Astrocyte (in vitro differentiated cells and primary cell): ENCODE measurements around the gene SLC2A13. TPM values are rescaled to one million over a fixed set of nuclear protein-coding genes. Genes with fewer than 3 reads are reported as not detected.
"Not testable (repeated sequence)": the region's sequence is repeated elsewhere in the genome, so short reads cannot be mapped to it uniquely, and the experiment has no call there.

ENCODE experiments used
- DNase-seq: peaks from one replicate; pipeline ENCODE4 v3.0.0-alpha.2; 2010; ENCODE audit warnings: low read depth
- FAIRE-seq: peaks from 2 replicates; lab custom pipeline; 2011; peaks lifted over from hg19 to GRCh38; lab: Jason Lieb, UNC
- H2AFZ ChIP-seq: 2 replicates; pipeline ENCODE4 v1.6.0; 2012; ENCODE audit warnings: low read depth, low read length, inconsistent platforms
- H3K27ac ChIP-seq: 2 replicates; pipeline ENCODE4 v1.5.1; 2011; ENCODE audit warnings: low read depth, low read length, inconsistent platforms
- H3K27me3 ChIP-seq: 2 replicates; pipeline ENCODE4 v1.6.0; 2011; ENCODE audit warnings: low read length, inconsistent platforms; ENCODE audit not compliant: insufficient read depth
- H3K36me3 ChIP-seq: 2 replicates; pipeline ENCODE4 v1.5.1; 2011; ENCODE audit warnings: low read length, inconsistent platforms; ENCODE audit not compliant: insufficient read depth
- H3K4me1 ChIP-seq: 2 replicates; pipeline ENCODE4 v1.5.1; 2011; ENCODE audit warnings: low read length, inconsistent platforms; ENCODE audit not compliant: insufficient read depth
- H3K4me2 ChIP-seq: 2 replicates; pipeline ENCODE4 v1.6.0; 2012; ENCODE audit warnings: low read length, inconsistent platforms
- H3K4me3 ChIP-seq: 2 replicates; pipeline ENCODE4 v1.5.1; 2011; ENCODE audit warnings: low read depth, mild to moderate bottlenecking, low read length, inconsistent platforms; ENCODE audit not compliant: insufficient read depth
- H3K79me2 ChIP-seq: 2 replicates; pipeline ENCODE4 v1.6.0; 2012; ENCODE audit warnings: mild to moderate bottlenecking, low read length, inconsistent platforms; ENCODE audit not compliant: insufficient read depth
- H3K9ac ChIP-seq: 2 replicates; pipeline ENCODE4 v1.6.0; 2012; ENCODE audit warnings: mild to moderate bottlenecking, low read length, inconsistent platforms
- H3K9me3 ChIP-seq: 2 replicates; pipeline ENCODE4 v1.5.1; 2012; ENCODE audit warnings: low read depth, mild to moderate bottlenecking, low read length, inconsistent platforms; ENCODE audit not compliant: insufficient read depth
- H4K20me1 ChIP-seq: 2 replicates; pipeline ENCODE4 v1.6.0; 2012; ENCODE audit warnings: low read length, inconsistent platforms; ENCODE audit not compliant: insufficient read depth
- H3K27ac Mint-ChIP-seq: one replicate; pipeline ENCODE4 v1.8.0; 2021; ENCODE audit warnings: mild to moderate bottlenecking, mixed read lengths; ENCODE audit not compliant: unreplicated experiment
- H3K27me3 Mint-ChIP-seq: one replicate; pipeline ENCODE4 v1.8.0; 2021; ENCODE audit warnings: low read depth, mixed read lengths; ENCODE audit not compliant: unreplicated experiment
- H3K36me3 Mint-ChIP-seq: one replicate; pipeline ENCODE4 v1.8.0; 2021; ENCODE audit warnings: low read depth, mixed read lengths; ENCODE audit not compliant: unreplicated experiment
- H3K4me1 Mint-ChIP-seq: one replicate; pipeline ENCODE4 v1.8.0; 2021; ENCODE audit warnings: low read depth, mixed read lengths; ENCODE audit not compliant: unreplicated experiment
- H3K4me3 Mint-ChIP-seq: one replicate; pipeline ENCODE4 v1.8.0; 2021; ENCODE audit warnings: mild to moderate bottlenecking, moderate library complexity, mixed read lengths; ENCODE audit not compliant: unreplicated experiment
- H3K9me3 Mint-ChIP-seq: one replicate; pipeline ENCODE4 v1.8.0; 2021; ENCODE audit warnings: mild to moderate bottlenecking, mixed read lengths; ENCODE audit not compliant: unreplicated experiment
- EZH2 ChIP-seq: IDR thresholded peaks from 2 replicates; pipeline ENCODE4 v1.6.1; 2012; ENCODE audit warnings: mild to moderate bottlenecking, low read length, inconsistent platforms; ENCODE audit not compliant: insufficient read depth
- total RNA-seq: library from RNA; stranded (reverse); gene quantifications from 2 replicates; pipeline ENCODE4 v1.2.1, GENCODE V29; 2021
- TF ChIP-seq, protein P1 (sequence below): IDR thresholded peaks from 2 replicates; pipeline ENCODE4 v1.5.1; 2011; ENCODE audit warnings: low read depth, mild to moderate bottlenecking, inconsistent platforms, low read length, moderate library complexity; ENCODE audit not compliant: insufficient read depth

Gene SLC2A13
- total RNA-seq, 1 donor from 2014 or later = 10.2 TPM

DNA sequence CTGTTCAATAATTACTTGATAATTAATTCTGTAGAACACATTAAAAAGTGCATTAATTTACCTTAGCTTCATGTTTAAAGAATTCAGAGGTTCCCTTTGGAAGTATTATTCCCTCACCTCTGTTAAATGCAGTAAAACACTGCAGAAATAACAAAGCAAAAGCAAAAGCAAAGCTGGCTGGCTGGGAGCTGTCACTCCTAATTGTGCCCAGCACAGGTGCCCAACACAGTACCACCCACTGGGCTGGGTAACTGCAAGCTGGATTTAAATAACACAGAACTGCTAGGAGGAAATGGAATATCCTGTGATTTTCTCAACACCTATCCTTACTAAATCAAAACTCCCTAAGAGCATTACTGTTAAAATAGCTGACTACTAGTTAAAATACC lies 72.6 kb downstream of the SLC2A13 start:
- Histone ChIP-seq H3K4me2 (no peak overlapping the region), H3K4me3 (no peak overlapping the region), H3K9ac (no peak overlapping the region), H3K9me3 (no peaks in the 10 kb centered on the region), H3K4me1 (no peaks in the 10 kb centered on the region), H3K79me2 (no peaks in the 10 kb centered on the region), H3K27ac (no peak overlapping the region), H3K36me3 (no peaks in the 10 kb centered on the region), H2AFZ (no peak overlapping the region), H4K20me1 (no peaks in the 10 kb centered on the region), H3K27me3 (no peaks in the 10 kb centered on the region)
- Mint-ChIP-seq H3K36me3 (no peaks in the 10 kb centered on the region), H3K9me3 (no peaks in the 10 kb centered on the region), H3K4me3 (no peak overlapping the region), H3K27me3 (no peaks in the 10 kb centered on the region), H3K4me1 (peaks cover 3% of the 10 kb centered on the region), H3K27ac (no peak overlapping the region)
- DNase-seq (no peak), FAIRE-seq (no peak)
- TF ChIP-seq, protein P1, sequence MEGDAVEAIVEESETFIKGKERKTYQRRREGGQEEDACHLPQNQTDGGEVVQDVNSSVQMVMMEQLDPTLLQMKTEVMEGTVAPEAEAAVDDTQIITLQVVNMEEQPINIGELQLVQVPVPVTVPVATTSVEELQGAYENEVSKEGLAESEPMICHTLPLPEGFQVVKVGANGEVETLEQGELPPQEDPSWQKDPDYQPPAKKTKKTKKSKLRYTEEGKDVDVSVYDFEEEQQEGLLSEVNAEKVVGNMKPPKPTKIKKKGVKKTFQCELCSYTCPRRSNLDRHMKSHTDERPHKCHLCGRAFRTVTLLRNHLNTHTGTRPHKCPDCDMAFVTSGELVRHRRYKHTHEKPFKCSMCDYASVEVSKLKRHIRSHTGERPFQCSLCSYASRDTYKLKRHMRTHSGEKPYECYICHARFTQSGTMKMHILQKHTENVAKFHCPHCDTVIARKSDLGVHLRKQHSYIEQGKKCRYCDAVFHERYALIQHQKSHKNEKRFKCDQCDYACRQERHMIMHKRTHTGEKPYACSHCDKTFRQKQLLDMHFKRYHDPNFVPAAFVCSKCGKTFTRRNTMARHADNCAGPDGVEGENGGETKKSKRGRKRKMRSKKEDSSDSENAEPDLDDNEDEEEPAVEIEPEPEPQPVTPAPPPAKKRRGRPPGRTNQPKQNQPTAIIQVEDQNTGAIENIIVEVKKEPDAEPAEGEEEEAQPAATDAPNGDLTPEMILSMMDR = no peak
- TF ChIP-seq EZH2 = no peak

DNA sequence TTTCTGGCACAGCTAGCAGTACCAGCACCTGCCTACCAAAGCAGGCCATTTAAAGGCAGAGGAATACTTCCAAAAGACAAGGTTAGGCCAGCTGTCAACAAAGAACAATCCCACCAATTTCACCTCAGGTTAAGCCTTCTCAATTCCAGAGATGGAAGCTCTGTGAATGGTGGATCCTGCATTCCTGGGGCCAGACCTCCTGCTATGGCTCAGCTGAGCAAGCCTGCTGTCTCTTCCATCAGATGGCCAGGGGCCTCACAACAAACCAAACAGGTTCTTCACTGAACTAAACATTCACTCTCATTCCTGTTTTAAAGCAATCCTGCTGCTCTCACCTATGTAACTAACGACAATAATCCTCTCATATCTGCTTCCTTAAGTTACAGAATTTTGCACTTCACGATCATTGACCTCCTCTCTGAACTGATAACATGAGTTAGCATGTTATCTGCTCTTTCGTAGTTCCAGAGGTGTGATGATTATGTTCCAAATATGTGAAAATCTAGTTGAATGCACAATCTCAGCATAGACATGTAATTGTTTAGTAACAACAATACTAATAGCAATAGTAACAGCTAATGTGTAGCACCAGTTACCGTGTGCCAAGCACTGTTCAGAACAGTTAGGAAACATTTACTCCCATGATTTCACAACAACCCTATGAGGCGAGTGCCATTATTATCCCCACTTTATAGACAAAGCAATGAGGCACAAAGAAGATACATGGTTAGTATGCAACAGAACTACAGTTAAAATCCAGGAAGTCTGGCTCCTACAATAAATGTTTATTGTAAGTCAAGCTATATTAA lies 73.2 kb downstream of the SLC2A13 start:
- no peaks in the 10 kb centered on the region for H3K4me1 ChIP-seq
- no peaks in the 10 kb centered on the region for H3K79me2 ChIP-seq
- no peaks in the 10 kb centered on the region for H3K9me3 Mint-ChIP-seq
- no peak overlapping the region for H2AFZ ChIP-seq
- TF ChIP-seq EZH2 = no peak
- TF ChIP-seq, protein P1 = no peak
- H3K27ac ChIP-seq = no peak overlapping the region
- H3K36me3 Mint-ChIP-seq = no peaks in the 10 kb centered on the region
- FAIRE-seq = no peak
- H3K9ac ChIP-seq = no peak overlapping the region
- H3K4me3 Mint-ChIP-seq = no peak overlapping the region
- H3K4me1 Mint-ChIP-seq = peaks cover 3% of the 10 kb centered on the region
- H3K27ac Mint-ChIP-seq = no peak overlapping the region
- no peak overlapping the region for H3K4me3 ChIP-seq
- DNase-seq = no peak
- H3K9me3 ChIP-seq = no peaks in the 10 kb centered on the region
- H3K36me3 ChIP-seq = no peaks in the 10 kb centered on the region
- no peaks in the 10 kb centered on the region for H3K27me3 ChIP-seq
- no peaks in the 10 kb centered on the region for H3K27me3 Mint-ChIP-seq
- H4K20me1 ChIP-seq = no peaks in the 10 kb centered on the region
- no peak overlapping the region for H3K4me2 ChIP-seq

DNA sequence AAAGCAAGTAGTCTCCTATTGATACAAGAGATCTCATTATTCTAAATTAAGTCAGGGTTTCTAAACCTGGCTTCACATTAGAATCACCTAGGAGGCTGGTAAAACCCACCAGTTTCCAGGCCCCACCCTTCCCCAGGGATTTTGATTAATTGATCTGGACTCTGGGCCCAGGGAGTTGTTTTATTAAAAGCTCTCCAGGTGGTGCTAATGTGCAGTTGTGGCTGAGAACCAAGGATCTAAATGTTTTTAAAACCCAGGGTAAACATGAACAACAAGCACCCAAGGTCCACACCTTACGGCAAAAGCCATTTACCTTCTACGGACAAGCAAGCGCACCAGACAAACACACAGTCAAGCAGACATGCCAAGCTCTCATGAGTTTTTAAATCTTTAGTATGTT lies 73.9 kb downstream of the SLC2A13 start:
- Histone ChIP-seq H3K4me2 (no peak overlapping the region), H3K9me3 (no peaks in the 10 kb centered on the region), H3K79me2 (no peaks in the 10 kb centered on the region), H3K4me1 (no peaks in the 10 kb centered on the region), H4K20me1 (no peaks in the 10 kb centered on the region), H3K36me3 (no peaks in the 10 kb centered on the region), H3K9ac (no peak overlapping the region), H3K27ac (no peak overlapping the region), H3K27me3 (no peaks in the 10 kb centered on the region), H3K4me3 (no peak overlapping the region), H2AFZ (no peak overlapping the region)
- DNase-seq (no peak), FAIRE-seq (no peak)
- H3K9me3 Mint-ChIP-seq = no peaks in the 10 kb centered on the region
- H3K27ac Mint-ChIP-seq = no peak overlapping the region
- no peaks in the 10 kb centered on the region for H3K27me3 Mint-ChIP-seq
- TF ChIP-seq EZH2 = no peak
- TF ChIP-seq, protein P1 = no peak
- H3K4me3 Mint-ChIP-seq = no peak overlapping the region
- H3K36me3 Mint-ChIP-seq = no peaks in the 10 kb centered on the region
- H3K4me1 Mint-ChIP-seq = peaks cover 3% of the 10 kb centered on the region

DNA sequence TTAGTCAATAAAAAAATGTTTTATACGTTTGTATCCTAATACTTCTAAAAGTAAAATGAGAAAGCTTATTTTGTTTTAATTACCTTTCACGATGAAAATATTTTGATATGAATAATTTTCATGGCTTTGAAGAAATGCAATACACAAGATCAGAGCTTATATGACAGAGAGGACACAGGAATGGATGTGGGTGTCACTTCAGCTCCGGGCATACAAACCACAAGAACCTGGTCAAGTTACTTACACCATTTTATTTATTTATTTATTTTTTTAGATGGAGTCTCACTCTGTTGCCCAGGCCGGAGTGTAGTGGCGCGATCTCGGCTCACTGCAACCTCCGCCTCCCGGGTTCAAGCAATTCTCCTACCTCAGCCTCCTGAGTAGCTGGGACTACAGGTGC lies 74.9 kb downstream of the SLC2A13 start:
- H3K36me3 Mint-ChIP-seq = not testable (repeated sequence)

More for the DNA sequence above, 74.9 kb downstream of the SLC2A13 start:
- not testable (repeated sequence) for H3K79me2 ChIP-seq, H3K27me3 ChIP-seq, H3K27ac ChIP-seq, FAIRE-seq, H3K27me3 Mint-ChIP-seq, H3K27ac Mint-ChIP-seq, H3K4me3 ChIP-seq, H3K9ac ChIP-seq, H3K9me3 ChIP-seq, DNase-seq, H3K9me3 Mint-ChIP-seq, H3K4me1 Mint-ChIP-seq, H3K4me2 ChIP-seq, H4K20me1 ChIP-seq, H3K36me3 ChIP-seq, H3K4me3 Mint-ChIP-seq, H3K4me1 ChIP-seq, H2AFZ ChIP-seq
